Umbilical cord (tissue), 1 donor: ENCODE results near the gene PCDHGB6. TPM values are rescaled to one million over a fixed set of nuclear protein-coding genes. Genes with fewer than 3 reads are reported as not detected.

ENCODE experiments used
- total RNA-seq: library from RNA; depleted of rRNA; stranded (reverse); fragments of >200 nt; gene quantifications from one replicate; pipeline ENCODE4 v1.2.3, GENCODE V29; 2014; ENCODE audit warnings: low replicate concordance; ENCODE audit not compliant: insufficient read depth

Gene PCDHGB6
- total RNA-seq, 1 donor from 2014 or later = 9.1 TPM

Other genes with a start within 250 kb of the PCDHGB6 start
- 3.6 TPM for gene PCDHB7, start 235.4 kb upstream of the PCDHGB6 start, total RNA-seq
- gene PCDHB8, start 230.2 kb upstream of the PCDHGB6 start, total RNA-seq = 0.72 TPM
- 4.1 TPM for gene PCDHB16, start 225.6 kb upstream of the PCDHGB6 start, total RNA-seq
- 1.9 TPM for gene PCDHB9, start 220.9 kb upstream of the PCDHGB6 start, total RNA-seq
- 5.5 TPM for gene PCDHB10, start 215.7 kb upstream of the PCDHGB6 start, total RNA-seq
- gene PCDHB11, start 208.4 kb upstream of the PCDHGB6 start, total RNA-seq = 5.1 TPM
- 2.9 TPM for gene PCDHB12, start 199.3 kb upstream of the PCDHGB6 start, total RNA-seq
- gene PCDHB13, start 194.1 kb upstream of the PCDHGB6 start, total RNA-seq = 1.7 TPM
- 12.3 TPM for gene PCDHB14, start 184.7 kb upstream of the PCDHGB6 start, total RNA-seq
- gene PCDHB15, start 162.6 kb upstream of the PCDHGB6 start, total RNA-seq = 3.4 TPM
- 1.9 TPM for gene SLC25A2, start 104.0 kb upstream of the PCDHGB6 start, total RNA-seq
- gene TAF7, start 87.2 kb upstream of the PCDHGB6 start, total RNA-seq = 58.7 TPM
- gene PCDHGA1, start 77.5 kb upstream of the PCDHGB6 start, total RNA-seq = 0.96 TPM
- 4.6 TPM for gene PCDHGA2, start 69.3 kb upstream of the PCDHGB6 start, total RNA-seq
- 2.2 TPM for gene PCDHGA3, start 64.2 kb upstream of the PCDHGB6 start, total RNA-seq
- 1.7 TPM for gene PCDHGB1, start 57.9 kb upstream of the PCDHGB6 start, total RNA-seq
- 6.0 TPM for gene PCDHGA4, start 53.0 kb upstream of the PCDHGB6 start, total RNA-seq
- gene PCDHGB2, start 48.0 kb upstream of the PCDHGB6 start, total RNA-seq = 4.6 TPM
- gene PCDHGA5, start 43.9 kb upstream of the PCDHGB6 start, total RNA-seq = 1.9 TPM
- 11.8 TPM for gene PCDHGB3, start 37.8 kb upstream of the PCDHGB6 start, total RNA-seq
- 7.2 TPM for gene PCDHGA6, start 34.1 kb upstream of the PCDHGB6 start, total RNA-seq
- gene PCDHGA7, start 25.3 kb upstream of the PCDHGB6 start, total RNA-seq = 7.0 TPM
- 18.3 TPM for gene PCDHGB4, start 20.3 kb upstream of the PCDHGB6 start, total RNA-seq
- gene PCDHGA8, start 15.4 kb upstream of the PCDHGB6 start, total RNA-seq = 3.9 TPM
- 15.4 TPM for gene PCDHGB5, start 10.1 kb upstream of the PCDHGB6 start, total RNA-seq
- 11.1 TPM for gene PCDHGA9, start 5.2 kb upstream of the PCDHGB6 start, total RNA-seq
- 10.8 TPM for gene PCDHGA10, start 5.0 kb downstream of the PCDHGB6 start, total RNA-seq
- 13.2 TPM for gene PCDHGB7, start 9.7 kb downstream of the PCDHGB6 start, total RNA-seq
- 7.9 TPM for gene PCDHGA11, start 13.0 kb downstream of the PCDHGB6 start, total RNA-seq
- gene PCDHGA12, start 22.5 kb downstream of the PCDHGB6 start, total RNA-seq = 14.4 TPM
- 42.9 TPM for gene PCDHGC3, start 67.9 kb downstream of the PCDHGB6 start, total RNA-seq
- 4.8 TPM for gene PCDHGC4, start 77.0 kb downstream of the PCDHGB6 start, total RNA-seq
- 8.2 TPM for gene PCDHGC5, start 81.1 kb downstream of the PCDHGB6 start, total RNA-seq
- 16.9 TPM for gene DIAPH1, start 211.0 kb downstream of the PCDHGB6 start, total RNA-seq
- 59.9 TPM for gene HDAC3, start 228.8 kb downstream of the PCDHGB6 start, total RNA-seq
- 0.96 TPM for gene RELL2, start 229.0 kb downstream of the PCDHGB6 start, total RNA-seq
- gene FCHSD1, start 243.4 kb downstream of the PCDHGB6 start, total RNA-seq = 15.4 TPM